HT1080 (cell line): ENCODE measurements around the gene TREX2. TPM values are rescaled to one million over a fixed set of nuclear protein-coding genes. Genes with fewer than 3 reads are reported as not detected.

Source experiments
- DNase-seq: peaks from one replicate; pipeline ENCODE4 v3.0.0-alpha.2; 2015; ENCODE audit warnings: low read depth
- total RNA-seq: library from RNA; depleted of rRNA; stranded (reverse); fragments of >200 nt; shearing (Covaris generic); gene quantifications from 2 replicates; pipeline ENCODE4 v1.2.3, GENCODE V29; 2014

The TREX2 gene
- total RNA-seq, 1 experiment from 2014 or later: 0.84 TPM

- DNase-seq: peak; percentile 15
These were observed 31.0 kb upstream of the TREX2 start for GRCh38 chrX:153476666-153477363.

GRCh38 chrX:153475751-153476281, 30.0 kb upstream of the TREX2 start:
- DNase-seq: no peak

- no peak for DNase-seq
These were observed 29.4 kb upstream of the TREX2 start for GRCh38 chrX:153475271-153475670.

GRCh38 chrX:153474718-153475117, 28.9 kb upstream of the TREX2 start:
- no peak for DNase-seq

- DNase-seq: no peak
These were observed 28.4 kb upstream of the TREX2 start for GRCh38 chrX:153474266-153474665.

- DNase-seq: no peak
These were observed 27.3 kb upstream of the TREX2 start for GRCh38 chrX:153473126-153473525.

- no peak for DNase-seq
These were observed 25.9 kb upstream of the TREX2 start for GRCh38 chrX:153471663-153472280.

GRCh38 chrX:153470411-153471363, 24.8 kb upstream of the TREX2 start, which contains the start of gene HAUS7:
Gene HAUS7 (minus strand): TSS chrX:153470576. CDS start chrX:153470557, 19 bp downstream.
- DNase-seq: peak; percentile 83

GRCh38 chrX:153469811-153470410, 24.1 kb upstream of the TREX2 start:
- DNase-seq: peak; percentile 26

- DNase-seq: no peak
These were observed 22.2 kb upstream of the TREX2 start for GRCh38 chrX:153468008-153468580.

GRCh38 chrX:153465691-153466380, 20.0 kb upstream of the TREX2 start:
- no peak for DNase-seq

- no peak for DNase-seq
These were observed 18.3 kb upstream of the TREX2 start for GRCh38 chrX:153464116-153464515.

GRCh38 chrX:153463556-153463955, 17.7 kb upstream of the TREX2 start:
- no peak for DNase-seq

- DNase-seq: no peak
These were observed 17.2 kb upstream of the TREX2 start for GRCh38 chrX:153463031-153463430.

GRCh38 chrX:153462291-153462690, 16.4 kb upstream of the TREX2 start:
- no peak for DNase-seq

- DNase-seq: peak; percentile 9
These were observed 15.0 kb upstream of the TREX2 start for GRCh38 chrX:153460826-153461225.

- DNase-seq: no peak
These were observed 14.1 kb upstream of the TREX2 start for GRCh38 chrX:153459986-153460385.

- no peak for DNase-seq
These were observed 12.6 kb upstream of the TREX2 start for GRCh38 chrX:153458476-153458875.

- no peak for DNase-seq
These were observed 12.1 kb upstream of the TREX2 start for GRCh38 chrX:153457827-153458466.
